Hepatocyte (in vitro differentiated cells): ENCODE results near the gene MSI2. TPM values are rescaled to one million over a fixed set of nuclear protein-coding genes. Genes with fewer than 3 reads are reported as not detected.

Experiments
- DNase-seq: peaks from one replicate; pipeline ENCODE4 v3.0.0-alpha.2; 2016; ENCODE audit warnings: low spot score
- H2AFZ ChIP-seq: fragments of 200-600 bp; sonication (generic); 2 replicates; pipeline ENCODE4 v1.6.0; 2016; ENCODE audit warnings: antibody characterized with exemption, mild to moderate bottlenecking
- H3K27ac ChIP-seq: fragments of 200-600 bp; sonication (generic); 2 replicates; pipeline ENCODE4 v1.5.1; 2016; ENCODE audit warnings: mild to moderate bottlenecking
- H3K27me3 ChIP-seq: fragments of 200-600 bp; sonication (generic); 2 replicates; pipeline ENCODE4 v1.6.1; 2016
- H3K36me3 ChIP-seq: fragments of 200-600 bp; sonication (generic); replicated peaks from 2 replicates; pipeline ENCODE4 v1.5.1; 2016; ENCODE audit warnings: low read depth; ENCODE audit not compliant: insufficient read depth
- H3K4me1 ChIP-seq: fragments of 200-600 bp; sonication (generic); 2 replicates; pipeline ENCODE4 v1.5.1; 2016; ENCODE audit warnings: mild to moderate bottlenecking, moderate library complexity; ENCODE audit not compliant: insufficient read depth
- H3K4me2 ChIP-seq: fragments of 200-600 bp; sonication (generic); 2 replicates; pipeline ENCODE4 v1.6.0; 2016
- H3K4me3 ChIP-seq: fragments of 200-600 bp; sonication (generic); 2 replicates; pipeline ENCODE4 v1.5.1; 2016; ENCODE audit warnings: mild to moderate bottlenecking
- H3K79me2 ChIP-seq: fragments of 200-600 bp; sonication (generic); 2 replicates; pipeline ENCODE4 v1.6.0; 2017; ENCODE audit warnings: mild to moderate bottlenecking
- H3K9me2 ChIP-seq: fragments of 200-600 bp; sonication (generic); replicated peaks from 2 replicates; pipeline ENCODE4 v1.6.0; 2017; ENCODE audit warnings: mild to moderate bottlenecking; ENCODE audit not compliant: insufficient read depth
- H3K9me3 ChIP-seq: fragments of 200-600 bp; sonication (generic); 2 replicates; pipeline ENCODE4 v1.5.1; 2016; ENCODE audit warnings: low read depth, mild to moderate bottlenecking
- H4K20me1 ChIP-seq: fragments of 200-600 bp; sonication (generic); 2 replicates; pipeline ENCODE4 v1.6.0; 2016; ENCODE audit warnings: mild to moderate bottlenecking; ENCODE audit not compliant: insufficient read depth, poor library complexity, severe bottlenecking
- EZH2 ChIP-seq: fragments of 200-600 bp; sonication (generic); IDR thresholded peaks from 2 replicates; pipeline ENCODE4 v1.6.1; 2016; ENCODE audit warnings: antibody characterized with exemption, mild to moderate bottlenecking, borderline replicate concordance
- EZH2phosphoT487 ChIP-seq: fragments of 200-600 bp; sonication (generic); IDR thresholded peaks from one replicate; pipeline ENCODE4 v1.6.1; 2018; ENCODE audit warnings: antibody characterized with exemption, mild to moderate bottlenecking, low read depth, moderate library complexity; ENCODE audit not compliant: unreplicated experiment, severe bottlenecking
- WGBS: methylation state at CpG from one replicate; pipeline ENCODE4 v1.1.6; 2016; ENCODE audit warnings: low lambda C conversion rate; ENCODE audit errors: missing lambda C conversion rate; 5-methylcytosine and 5-hydroxymethylcytosine counted together
- polyA plus RNA-seq: library from polyadenylated mRNA; unstranded; fragments of >200 nt; fragmentation: Nextera tagmentation; extraction: Ambion mirVana; gene quantifications from 2 replicates; pipeline ENCODE4 v1.2.1, GENCODE V29; 2016
- total RNA-seq: library from RNA; depleted of rRNA; stranded (reverse); fragments of >200 nt; gene quantifications from 2 replicates; pipeline ENCODE4 v1.2.3, GENCODE V29; 2014
- TF ChIP-seq, protein P1 (sequence below): fragments of 200-600 bp; sonication (generic); IDR thresholded peaks from 2 replicates; pipeline ENCODE4 v1.5.1; 2016; ENCODE audit warnings: antibody characterized with exemption, mild to moderate bottlenecking; ENCODE audit not compliant: poor library complexity

The MSI2 gene
- total and polyA plus RNA-seq, 2 experiments from 2014 or later: 16.1 to 60.6 TPM

DNA sequence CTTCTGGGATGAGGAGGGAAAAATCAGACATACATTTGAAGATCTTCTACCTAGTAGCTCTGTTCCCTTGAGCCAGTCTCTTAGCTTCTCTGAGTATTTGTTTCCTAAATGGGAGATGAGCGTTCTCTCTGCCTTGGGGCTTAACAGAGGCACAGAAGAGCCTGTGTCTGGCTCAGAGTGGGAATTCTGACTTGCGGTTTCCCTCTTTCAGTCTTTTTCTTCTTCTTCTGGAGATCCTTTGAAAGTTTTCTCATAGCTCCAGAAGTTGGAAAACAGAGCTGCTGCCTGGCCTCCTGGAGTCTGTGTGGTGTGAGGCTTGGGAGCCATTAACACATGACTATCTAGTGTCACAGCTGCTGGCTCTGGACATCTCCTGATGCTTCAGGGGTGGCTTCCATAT is 167.9 kb downstream of the MSI2 start:
- Histone ChIP-seq H3K9me2 (no peaks in the 10 kb centered on the region), H3K4me2 (no peak overlapping the region), H3K36me3 (no peaks in the 10 kb centered on the region), H3K4me3 (no peak overlapping the region), H3K27me3 (no peaks in the 10 kb centered on the region), H3K9me3 (no peaks in the 10 kb centered on the region), H3K27ac (peak overlapping the region; percentile 87), H2AFZ (no peak overlapping the region), H3K4me1 (peaks cover 26% of the 10 kb centered on the region), H3K79me2 (peaks cover 68% of the 10 kb centered on the region), H4K20me1 (peaks cover 10% of the 10 kb centered on the region)
- TF ChIP-seq EZH2 (no peak), EZH2phosphoT487 (no peak)
- TF ChIP-seq, protein P1, sequence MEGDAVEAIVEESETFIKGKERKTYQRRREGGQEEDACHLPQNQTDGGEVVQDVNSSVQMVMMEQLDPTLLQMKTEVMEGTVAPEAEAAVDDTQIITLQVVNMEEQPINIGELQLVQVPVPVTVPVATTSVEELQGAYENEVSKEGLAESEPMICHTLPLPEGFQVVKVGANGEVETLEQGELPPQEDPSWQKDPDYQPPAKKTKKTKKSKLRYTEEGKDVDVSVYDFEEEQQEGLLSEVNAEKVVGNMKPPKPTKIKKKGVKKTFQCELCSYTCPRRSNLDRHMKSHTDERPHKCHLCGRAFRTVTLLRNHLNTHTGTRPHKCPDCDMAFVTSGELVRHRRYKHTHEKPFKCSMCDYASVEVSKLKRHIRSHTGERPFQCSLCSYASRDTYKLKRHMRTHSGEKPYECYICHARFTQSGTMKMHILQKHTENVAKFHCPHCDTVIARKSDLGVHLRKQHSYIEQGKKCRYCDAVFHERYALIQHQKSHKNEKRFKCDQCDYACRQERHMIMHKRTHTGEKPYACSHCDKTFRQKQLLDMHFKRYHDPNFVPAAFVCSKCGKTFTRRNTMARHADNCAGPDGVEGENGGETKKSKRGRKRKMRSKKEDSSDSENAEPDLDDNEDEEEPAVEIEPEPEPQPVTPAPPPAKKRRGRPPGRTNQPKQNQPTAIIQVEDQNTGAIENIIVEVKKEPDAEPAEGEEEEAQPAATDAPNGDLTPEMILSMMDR: no peak
- no peak for DNase-seq
- WGBS: 98% methylated on average over 2 of the region's 2 CpGs

DNA sequence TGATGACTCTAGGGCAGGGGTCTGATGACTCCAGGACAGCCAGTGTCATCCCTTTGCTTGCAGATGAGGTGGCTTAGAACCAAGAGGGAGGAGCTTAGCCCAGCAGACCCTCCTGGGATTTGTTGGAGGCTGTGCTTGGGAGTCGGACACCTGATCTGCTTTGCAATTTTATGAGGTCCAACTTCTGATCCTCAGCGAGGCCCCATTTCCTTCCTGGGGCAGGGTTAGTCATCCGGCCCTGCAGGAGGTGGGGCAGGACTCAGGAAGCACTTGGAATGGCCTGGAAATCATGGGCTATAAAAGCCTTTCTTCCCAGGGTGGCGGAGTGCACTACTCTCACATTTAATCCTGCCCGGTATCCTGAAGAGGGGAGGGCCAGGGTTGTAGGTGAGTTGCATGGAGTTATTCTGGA is 168.5 kb downstream of the MSI2 start:
- H3K36me3 ChIP-seq: no peaks in the 10 kb centered on the region
- H3K27ac ChIP-seq: peak overlapping the region; percentile 87
- TF ChIP-seq, protein P1: no peak
- TF ChIP-seq EZH2phosphoT487 (no peak), EZH2 (no peak)
- peak; percentile 79 for DNase-seq
- H3K4me2 ChIP-seq: peak overlapping the region; percentile 21
- no peaks in the 10 kb centered on the region for H3K9me3 ChIP-seq
- peaks cover 69% of the 10 kb centered on the region for H3K79me2 ChIP-seq
- 38% methylated on average over 5 of the region's 5 CpGs for WGBS
- no peak overlapping the region for H2AFZ ChIP-seq
- H3K27me3 ChIP-seq: no peaks in the 10 kb centered on the region
- H3K4me3 ChIP-seq: no peak overlapping the region
- H3K4me1 ChIP-seq: peaks cover 26% of the 10 kb centered on the region
- no peaks in the 10 kb centered on the region for H3K9me2 ChIP-seq
- H4K20me1 ChIP-seq: peaks cover 10% of the 10 kb centered on the region

DNA sequence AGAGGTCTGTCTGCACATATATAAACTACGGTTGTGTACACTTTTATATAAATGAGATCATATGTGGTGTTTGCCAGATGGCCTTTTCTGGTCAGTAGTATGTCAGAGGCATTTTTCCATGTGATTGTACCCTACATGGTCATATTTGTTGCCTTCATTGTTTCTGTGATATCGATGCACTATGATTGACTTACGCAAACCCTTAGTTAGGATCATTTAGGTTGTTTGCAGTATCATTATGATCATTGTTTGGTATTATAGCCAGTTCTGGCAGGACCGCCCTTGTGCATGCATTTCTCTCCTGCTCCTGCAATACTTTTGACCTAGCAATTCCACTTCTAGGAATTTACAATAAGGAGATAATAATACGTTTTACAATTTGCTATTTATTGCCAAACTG is 169.1 kb downstream of the MSI2 start:
- H3K9me2 ChIP-seq: no peaks in the 10 kb centered on the region
- peaks cover 69% of the 10 kb centered on the region for H3K79me2 ChIP-seq
- H4K20me1 ChIP-seq: peaks cover 10% of the 10 kb centered on the region
- no peak overlapping the region for H2AFZ ChIP-seq
- H3K27ac ChIP-seq: peak overlapping the region; percentile 66
- DNase-seq: no peak
- H3K27me3 ChIP-seq: no peaks in the 10 kb centered on the region
- peak overlapping the region; percentile 21 for H3K4me2 ChIP-seq
- H3K4me1 ChIP-seq: peaks cover 26% of the 10 kb centered on the region
- 58% methylated on average over 5 of the region's 5 CpGs for WGBS
- H3K36me3 ChIP-seq: no peaks in the 10 kb centered on the region
- no peaks in the 10 kb centered on the region for H3K9me3 ChIP-seq
- no peak overlapping the region for H3K4me3 ChIP-seq
- TF ChIP-seq EZH2 (no peak), EZH2phosphoT487 (no peak)
- TF ChIP-seq, protein P1: no peak
